NCI-H82 treated with DMSO at 0.1 percent for 48 hours (cell line): Measurements from ENCODE around the gene ARID1B.

Experiments
- DNase-seq: peaks from one replicate; lab custom pipeline; 2025; ENCODE audit not compliant: unreplicated experiment; lab: John Stamatoyannopoulos, UW

ARID1B gene

GRCh38 chr6:157067507-157067906, 290.3 kb downstream of the ARID1B start:
- DNase-seq, result no peak

GRCh38 chr6:157068691-157069324, 291.6 kb downstream of the ARID1B start:
- DNase-seq, result no peak

DNA sequence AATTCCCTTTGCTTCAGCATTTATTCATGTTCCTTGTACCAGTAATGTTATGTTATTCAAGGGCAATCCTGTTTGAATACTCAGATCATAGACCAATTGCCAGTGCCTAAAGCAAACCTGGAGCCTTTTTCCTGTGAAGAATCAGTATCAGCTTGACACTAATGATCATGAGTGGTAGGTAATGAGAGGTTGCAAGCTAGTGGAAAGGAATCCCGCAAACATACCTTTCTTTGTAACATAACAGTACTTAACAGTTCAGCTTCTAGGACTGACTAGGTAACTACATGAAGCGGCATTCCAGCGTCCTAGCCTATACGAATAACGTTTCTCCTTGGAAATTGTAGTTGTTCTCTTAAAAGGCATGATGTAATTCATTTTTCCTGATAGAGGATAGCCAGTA, 292.4 kb downstream of the ARID1B start:
- no peak for DNase-seq

GRCh38 chr6:157070403-157071107, 293.4 kb downstream of the ARID1B start:
- DNase-seq, result no peak

GRCh38 chr6:157072128-157072527, 294.9 kb downstream of the ARID1B start:
- no peak for DNase-seq

- no peak for DNase-seq
Observed at GRCh38 chr6:157073596-157073995, 296.4 kb downstream of the ARID1B start.

- no peak for DNase-seq
Observed at GRCh38 chr6:157074969-157075368, 297.8 kb downstream of the ARID1B start.

- DNase-seq, result no peak
Observed at GRCh38 chr6:157075549-157076450, 298.6 kb downstream of the ARID1B start.

DNA sequence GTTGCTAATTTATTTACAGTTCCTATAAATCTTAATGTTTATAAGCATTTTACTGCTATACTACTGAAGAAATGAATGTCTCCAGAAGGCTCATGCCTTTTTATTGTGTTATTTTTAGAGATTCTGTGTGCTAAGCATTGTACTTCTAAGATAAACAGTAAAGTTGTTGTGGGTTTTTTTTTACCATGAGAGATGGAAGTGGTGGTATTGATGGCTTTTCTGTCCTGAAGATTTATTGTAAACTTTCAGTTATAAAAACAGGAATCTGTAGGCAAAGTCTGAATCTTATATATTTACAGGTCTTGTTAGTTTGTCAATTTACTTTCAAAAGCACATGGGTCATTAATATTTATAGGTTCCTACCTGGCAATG, 299.3 kb downstream of the ARID1B start:
- DNase-seq, result no peak

- no peak for DNase-seq
Observed at GRCh38 chr6:157077251-157077650, 300.1 kb downstream of the ARID1B start.

DNA sequence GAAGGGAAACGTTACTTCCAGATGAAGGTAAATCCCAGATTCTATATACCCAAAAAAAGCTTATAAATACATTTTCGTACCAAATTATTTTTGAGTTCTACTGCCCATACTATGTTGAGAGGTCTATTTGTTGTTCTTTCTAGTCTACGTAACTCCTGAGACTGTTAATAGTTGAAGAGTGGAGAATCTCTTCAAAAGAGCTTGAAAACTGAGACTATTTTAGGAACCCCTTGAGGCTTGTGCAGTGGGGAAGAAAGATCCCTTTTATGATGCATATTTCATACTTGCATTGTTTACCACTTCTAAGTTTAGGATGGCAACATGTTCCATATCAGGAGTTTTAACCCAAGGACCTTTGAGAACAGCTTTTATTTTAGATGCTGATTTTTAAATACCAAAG, 301.1 kb downstream of the ARID1B start:
- no peak for DNase-seq

- no peak for DNase-seq
Observed at GRCh38 chr6:157079277-157079676, 302.1 kb downstream of the ARID1B start.

GRCh38 chr6:157079771-157080170, 302.6 kb downstream of the ARID1B start:
- no peak for DNase-seq

- no peak for DNase-seq
Observed at GRCh38 chr6:157080986-157081391, 303.8 kb downstream of the ARID1B start.

DNA sequence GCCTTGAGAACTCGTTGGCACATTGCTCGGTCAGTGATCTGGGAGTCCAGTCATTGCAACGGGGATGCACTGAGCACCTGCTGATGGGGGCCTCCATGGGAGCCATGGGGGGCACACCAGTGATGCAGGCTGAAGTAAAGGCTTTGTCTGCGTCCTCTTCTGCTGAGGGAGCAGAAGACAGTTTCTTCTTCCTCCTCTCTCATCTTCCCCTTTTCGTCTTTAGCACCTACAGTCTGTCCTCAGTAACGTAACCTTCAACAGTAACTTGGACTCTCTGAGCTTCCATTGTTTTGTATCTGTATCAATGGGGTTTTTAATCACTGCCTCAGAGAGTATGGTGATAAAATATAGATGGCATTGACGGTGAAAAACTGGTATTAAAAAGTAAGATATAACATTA, 306.2 kb downstream of the ARID1B start:
- no peak for DNase-seq

DNA sequence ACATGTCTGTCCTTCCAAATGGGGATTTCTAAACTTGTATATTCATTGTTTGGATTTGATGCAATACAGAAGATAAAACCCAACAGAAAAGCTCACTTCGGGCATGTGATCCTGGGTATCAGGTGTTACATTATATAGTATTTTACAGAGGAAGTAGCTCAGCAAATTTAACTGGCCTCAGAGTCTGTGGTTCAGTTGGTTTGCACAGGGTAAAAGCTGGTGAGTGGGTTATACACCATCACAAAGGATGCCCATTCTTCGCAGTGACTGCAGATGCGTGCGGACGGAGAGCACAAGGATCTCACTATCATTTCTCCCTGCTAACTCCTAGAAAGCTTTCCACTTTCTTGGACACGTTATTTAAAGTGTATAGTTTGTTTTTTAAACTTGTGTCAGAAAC, 309.5 kb downstream of the ARID1B start:
- DNase-seq, result no peak

DNA sequence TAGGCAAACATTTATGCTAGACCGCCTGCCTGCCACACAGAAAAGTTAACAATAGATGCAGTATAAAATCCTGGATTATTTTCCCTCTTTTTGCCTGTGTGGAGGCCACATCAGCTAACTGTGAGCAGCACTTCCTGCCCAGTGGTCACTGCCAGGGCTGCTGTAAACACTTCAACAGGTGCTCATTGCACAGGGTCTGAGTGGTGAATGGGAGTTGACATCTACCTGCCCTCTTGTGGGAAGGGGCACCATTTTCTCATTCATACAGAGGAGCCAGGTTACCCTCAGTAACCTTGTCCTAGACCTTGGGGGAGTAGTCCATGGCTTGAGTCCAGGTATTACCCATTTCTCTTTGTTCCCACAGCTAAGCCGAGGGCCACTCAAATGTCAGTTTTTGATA, 310.8 kb downstream of the ARID1B start:
- DNase-seq, result no peak

- no peak for DNase-seq
Observed at GRCh38 chr6:157088841-157089240, 311.7 kb downstream of the ARID1B start.

DNA sequence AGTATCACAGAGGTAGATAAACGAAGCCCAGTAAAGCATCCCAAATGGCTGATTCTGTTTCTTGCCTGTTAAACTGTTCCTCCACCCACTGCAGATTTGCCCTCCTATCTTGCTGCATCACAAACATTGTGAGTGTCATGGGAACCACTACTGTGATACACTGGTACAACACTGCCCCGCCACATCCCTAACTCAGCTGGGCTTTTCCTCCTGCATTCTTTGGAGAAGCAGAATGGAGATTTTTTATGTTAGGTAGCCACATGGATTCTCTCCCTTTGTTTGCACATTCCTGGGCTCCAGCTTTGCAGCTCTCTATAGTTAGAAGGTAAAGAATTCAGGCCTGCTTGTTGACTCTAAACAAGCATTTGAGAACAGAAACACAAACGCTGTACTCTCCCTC, 312.1 kb downstream of the ARID1B start:
- DNase-seq, result no peak

DNA sequence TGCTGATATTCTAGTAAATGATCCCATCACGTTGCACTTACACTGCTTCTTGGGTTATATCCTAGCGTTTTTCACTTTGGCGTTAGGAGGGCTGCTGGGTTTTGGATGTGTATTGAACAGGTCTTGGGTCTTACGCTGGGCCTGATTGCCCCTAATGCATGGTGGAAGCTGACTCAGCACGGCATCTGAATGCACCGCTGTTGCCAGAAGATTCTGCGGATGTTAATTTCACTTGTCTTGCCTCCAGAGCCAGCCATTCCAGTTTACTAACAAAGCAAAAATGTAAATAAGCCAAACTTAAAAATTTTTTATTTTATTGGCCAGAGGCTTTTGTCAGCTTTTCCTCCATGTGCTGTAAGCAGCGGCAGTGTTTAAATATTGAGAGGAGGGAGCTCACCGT, 312.7 kb downstream of the ARID1B start:
- no peak for DNase-seq

DNA sequence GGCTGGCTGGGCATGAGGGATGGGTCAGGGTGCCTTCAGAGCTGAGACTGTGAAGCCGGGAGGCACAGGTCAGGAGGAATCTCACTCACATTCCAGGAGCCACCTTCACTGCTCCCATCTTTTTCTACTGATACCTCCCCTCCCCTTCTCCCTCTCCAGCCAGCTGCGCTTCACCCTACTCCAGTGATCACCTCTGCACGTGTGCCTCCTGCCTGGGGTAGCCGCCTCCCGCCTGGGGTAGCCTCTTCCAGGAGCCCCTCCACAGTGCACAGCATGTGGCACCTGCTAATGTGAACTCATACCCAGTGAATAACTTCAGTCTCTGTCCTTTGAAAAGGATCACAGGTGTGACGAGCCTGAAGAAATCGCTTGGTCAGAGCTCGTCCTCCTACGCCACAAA, 313.6 kb downstream of the ARID1B start:
- no peak for DNase-seq

DNA sequence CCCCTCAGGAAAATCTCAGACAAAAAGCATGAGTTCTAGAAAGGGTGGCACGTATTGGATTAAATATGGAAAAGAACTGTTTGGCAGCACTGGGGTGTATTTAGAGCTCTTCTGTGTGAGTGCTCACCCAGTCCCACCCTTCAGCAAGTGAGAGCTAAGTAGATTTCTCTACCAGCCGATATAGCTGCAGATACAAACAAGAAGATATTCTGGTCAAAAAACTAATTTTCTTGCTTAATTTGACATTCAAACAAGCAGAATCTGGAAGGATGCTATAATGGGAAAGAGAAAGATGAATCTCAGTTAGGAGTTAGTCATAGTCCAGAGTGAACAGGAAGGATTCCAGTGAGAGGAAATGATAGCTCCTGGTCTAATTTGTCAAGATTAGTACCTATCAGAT, 314.1 kb downstream of the ARID1B start:
- DNase-seq, result no peak
